ENCODE results near the gene RBM15.

RBM15 gene

GRCh38 chr1:110393286-110393685, 54.1 kb downstream of the RBM15 start:
- Histone ChIP-seq H3K4me1 (ENCODE audit: control insufficient read depth, insufficient read depth, low read length, poor library complexity, severe bottlenecking) (no peaks in the 10 kb centered on the region), H3K4me3 (ENCODE audit: insufficient read depth, low read depth, low read length, poor library complexity, severe bottlenecking) (no peak overlapping the region), H3K36me3 (ENCODE audit: control insufficient read depth, insufficient read depth, low read length) (no peaks in the 10 kb centered on the region), H3K27me3 (replicated peaks; ENCODE audit: control insufficient read depth, insufficient read depth, low read length, poor library complexity, severe bottlenecking) (no peaks in the 10 kb centered on the region), H3K9me3 (ENCODE audit: control insufficient read depth, low read length) (no peaks in the 10 kb centered on the region), H3K27ac (ENCODE audit: insufficient read depth, low read length, poor library complexity, severe bottlenecking) (no peak overlapping the region)
- DNase-seq, result no peak

- Histone ChIP-seq H3K27me3 (replicated peaks; ENCODE audit: control insufficient read depth, insufficient read depth, low read length, poor library complexity, severe bottlenecking) (no peaks in the 10 kb centered on the region), H3K4me3 (ENCODE audit: insufficient read depth, low read depth, low read length, poor library complexity, severe bottlenecking) (no peak overlapping the region), H3K27ac (ENCODE audit: insufficient read depth, low read length, poor library complexity, severe bottlenecking) (no peak overlapping the region), H3K4me1 (ENCODE audit: control insufficient read depth, insufficient read depth, low read length, poor library complexity, severe bottlenecking) (no peaks in the 10 kb centered on the region), H3K36me3 (ENCODE audit: control insufficient read depth, insufficient read depth, low read length) (no peaks in the 10 kb centered on the region), H3K9me3 (ENCODE audit: control insufficient read depth, low read length) (no peaks in the 10 kb centered on the region)
- DNase-seq, result no peak
These were observed 54.7 kb downstream of the RBM15 start for GRCh38 chr1:110393691-110394492.

- Histone ChIP-seq H3K36me3 (ENCODE audit: control insufficient read depth, insufficient read depth, low read length) (no peaks in the 10 kb centered on the region), H3K4me1 (ENCODE audit: control insufficient read depth, insufficient read depth, low read length, poor library complexity, severe bottlenecking) (no peaks in the 10 kb centered on the region), H3K9me3 (ENCODE audit: control insufficient read depth, low read length) (no peaks in the 10 kb centered on the region), H3K4me3 (ENCODE audit: insufficient read depth, low read depth, low read length, poor library complexity, severe bottlenecking) (no peak overlapping the region), H3K27ac (ENCODE audit: insufficient read depth, low read length, poor library complexity, severe bottlenecking) (no peak overlapping the region), H3K27me3 (replicated peaks; ENCODE audit: control insufficient read depth, insufficient read depth, low read length, poor library complexity, severe bottlenecking) (no peaks in the 10 kb centered on the region)
- DNase-seq, result no peak
These were observed 55.3 kb downstream of the RBM15 start for GRCh38 chr1:110394493-110394820.

Measured in effector memory CD4-positive, alpha-beta T cell (primary cell).